Stimulated activated CD4-positive, alpha-beta T cell treated with anti-CD3 and anti-CD28 coated beads, Interleukin-12 subunit alpha, Interleukin-12 subunit beta, amount 100 ng/mL, for 48 hours (primary cell): ENCODE results near the gene IMPDH1.
A peak's percentile ranks its signal among the peaks of the same experiment; 100 is the strongest.

Experiments used
- DNase-seq, 3 donors: peaks; one replicate each; pipeline ENCODE4 v3.0.0-alpha.2; 2020; ENCODE audit warnings: low read depth in 2 of 3, low spot score in 1 of 3

The IMPDH1 gene

DNA sequence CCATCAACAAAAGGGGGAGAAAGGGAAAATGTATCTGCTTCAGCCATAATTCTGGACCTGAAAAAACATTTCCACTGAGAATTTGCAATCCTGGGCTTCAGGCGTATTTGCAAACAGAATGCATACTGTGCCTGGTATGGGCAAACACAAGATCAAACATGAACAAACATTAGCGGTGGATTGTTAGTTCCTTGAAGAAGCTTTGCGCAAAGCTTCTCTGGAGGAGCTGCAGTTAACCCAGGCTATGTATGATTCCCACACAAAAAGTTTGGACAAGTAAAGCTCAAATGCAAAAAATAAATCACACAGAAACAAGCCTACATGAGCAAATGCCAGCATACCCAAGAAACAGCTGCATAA lies 25.5 kb upstream of the IMPDH1 start:
- no peak for DNase-seq

DNA sequence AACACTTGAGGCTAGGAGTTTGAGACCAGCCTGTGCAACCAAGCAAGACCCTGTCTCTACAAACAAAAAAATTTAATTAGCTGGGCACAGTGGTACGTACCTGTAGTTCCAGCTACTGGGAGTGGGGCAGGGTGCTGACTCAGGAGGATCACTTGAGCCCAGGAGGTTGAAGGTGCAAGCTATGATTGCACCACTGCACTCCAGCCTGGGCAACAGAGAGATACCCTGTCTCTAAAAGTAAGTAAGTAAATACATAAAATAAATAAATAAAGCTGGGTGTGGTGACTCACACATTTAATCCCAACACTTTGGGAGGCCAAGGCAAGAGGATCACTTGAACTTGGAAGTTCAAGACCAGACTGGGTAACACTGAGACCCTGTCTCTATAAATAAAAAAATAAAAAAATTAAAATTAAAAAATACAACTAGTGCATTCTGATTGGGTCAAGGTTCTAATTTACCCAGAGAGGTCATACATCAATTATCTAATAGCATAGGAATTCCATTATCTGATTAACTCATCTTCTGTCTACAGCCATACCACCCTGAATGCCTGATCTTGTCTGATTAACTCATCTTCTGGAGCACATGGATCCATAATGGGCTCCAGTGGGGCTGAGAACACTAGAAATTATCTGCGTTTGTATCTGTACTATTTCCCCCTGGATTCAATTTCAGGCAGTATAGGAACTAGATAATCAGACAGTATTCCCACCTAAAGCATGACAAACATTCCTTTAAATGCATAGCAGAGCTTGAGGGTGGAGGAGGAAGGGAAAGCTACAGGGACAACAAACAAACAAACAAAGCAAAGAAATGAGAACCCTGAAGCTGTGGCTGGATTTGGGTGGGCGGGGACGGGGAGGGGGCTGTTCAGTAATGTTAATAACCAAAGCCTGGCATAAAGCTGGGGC lies 24.9 kb upstream of the IMPDH1 start:
- no peak for DNase-seq

DNA sequence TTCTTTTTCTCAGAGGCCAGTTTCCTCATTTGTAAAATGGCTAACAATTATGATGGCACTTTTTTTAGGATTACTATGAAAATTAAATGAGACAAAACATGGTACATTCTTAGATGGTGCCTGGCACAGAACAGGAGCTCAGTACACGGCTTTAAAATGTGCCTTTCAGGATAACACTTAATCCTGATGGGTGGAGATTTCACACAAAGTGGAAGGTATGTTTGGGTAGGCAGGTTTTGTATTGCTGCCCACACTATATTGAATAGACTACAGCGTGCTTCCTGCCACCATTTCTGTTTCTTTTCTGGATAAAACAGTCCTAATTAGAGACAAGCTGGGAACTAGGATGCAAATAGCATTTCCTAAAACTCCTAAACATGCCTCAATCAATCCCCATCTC lies 22.0 kb upstream of the IMPDH1 start:
- no peak for DNase-seq

DNA sequence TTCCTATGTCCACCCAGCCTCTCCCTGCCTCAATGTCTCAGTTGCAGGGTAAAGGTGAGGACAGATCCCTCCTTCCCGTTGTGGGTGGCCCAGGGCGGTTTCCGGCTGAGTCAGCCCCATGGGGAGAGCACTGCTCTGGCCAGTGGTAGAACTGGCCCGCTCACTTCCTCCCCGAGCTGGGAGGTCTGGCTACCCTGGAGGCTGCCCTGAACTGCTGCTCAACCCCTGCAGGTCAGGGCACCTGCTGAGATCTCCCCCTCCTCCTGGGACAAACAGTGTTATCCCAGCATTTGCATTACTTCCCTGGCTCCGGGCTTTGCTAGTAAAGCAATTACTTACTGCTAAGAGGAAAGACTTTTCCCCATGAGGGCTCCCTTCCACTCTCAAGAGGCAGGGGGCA lies 21.4 kb upstream of the IMPDH1 start:
- DNase-seq = no peak

DNA sequence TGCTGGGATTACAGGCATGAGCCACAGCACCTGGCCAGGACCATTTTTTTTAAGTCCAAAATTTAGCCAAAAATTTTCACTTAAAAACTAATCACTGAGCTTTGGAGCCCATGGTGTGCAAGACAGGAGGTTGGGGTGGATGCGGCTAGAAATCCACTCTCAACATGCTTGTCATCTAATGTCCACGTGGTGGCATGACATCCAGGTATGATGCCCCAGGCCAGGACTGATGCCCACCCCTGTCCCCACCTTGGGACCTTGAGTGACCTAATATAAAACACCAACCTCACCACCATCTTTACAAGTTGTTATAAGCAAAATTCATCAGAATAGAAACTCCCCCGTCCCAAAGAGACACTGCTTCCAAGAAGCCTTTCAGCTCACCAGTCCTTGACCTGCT lies 20.4 kb upstream of the IMPDH1 start:
- DNase-seq = no peak

DNA sequence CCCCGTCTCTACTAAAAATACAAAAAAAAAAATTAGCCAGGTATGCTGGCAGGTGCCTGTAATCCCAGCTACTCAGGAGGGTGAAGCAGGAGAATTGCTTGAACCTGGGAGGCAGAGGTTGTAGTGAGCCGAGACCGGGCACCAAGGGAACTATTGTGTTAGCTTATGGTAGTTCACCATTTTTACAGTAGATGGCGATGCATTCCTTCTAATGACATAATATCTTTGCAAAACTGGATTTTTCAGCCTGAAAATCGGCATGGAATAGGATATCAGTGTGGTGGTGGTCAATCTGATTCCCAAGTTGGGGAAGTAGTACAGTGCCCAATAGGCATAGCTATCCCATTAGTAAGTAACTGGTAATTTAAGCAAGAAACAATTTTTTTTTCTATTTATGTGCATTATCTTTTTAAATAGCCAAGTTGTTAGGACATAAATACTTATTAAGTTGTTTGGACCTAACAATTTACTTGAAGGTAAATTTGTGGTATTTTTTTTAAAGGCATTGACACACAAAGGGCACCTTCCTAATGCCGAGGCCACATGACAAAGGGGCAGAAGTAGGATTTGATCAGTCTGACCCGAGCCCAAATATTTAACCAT lies 17.6 kb upstream of the IMPDH1 start:
- DNase-seq = peak in 1 of 3 donors; percentile 62

DNA sequence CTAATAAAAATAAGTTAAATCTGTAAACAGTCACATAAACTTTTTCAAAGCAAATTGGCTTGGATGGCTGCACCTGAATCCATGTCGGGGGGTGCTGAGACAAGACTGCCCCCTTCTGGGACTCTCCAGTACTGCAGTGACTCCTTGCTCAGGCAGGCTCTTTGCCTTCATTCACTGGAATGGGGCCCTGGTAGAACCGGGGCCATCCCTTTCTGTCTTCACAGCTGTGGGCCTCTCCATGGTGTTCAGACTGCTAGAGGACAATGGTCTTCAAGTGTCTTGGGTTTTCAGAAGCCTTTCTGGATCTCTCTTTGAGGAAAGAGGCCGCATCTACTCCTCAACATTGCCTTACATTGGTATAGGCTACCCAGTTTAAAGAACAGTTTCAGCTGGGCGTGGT lies 16.1 kb upstream of the IMPDH1 start:
- peak; percentile 69 to 87 (median 73) for DNase-seq

DNA sequence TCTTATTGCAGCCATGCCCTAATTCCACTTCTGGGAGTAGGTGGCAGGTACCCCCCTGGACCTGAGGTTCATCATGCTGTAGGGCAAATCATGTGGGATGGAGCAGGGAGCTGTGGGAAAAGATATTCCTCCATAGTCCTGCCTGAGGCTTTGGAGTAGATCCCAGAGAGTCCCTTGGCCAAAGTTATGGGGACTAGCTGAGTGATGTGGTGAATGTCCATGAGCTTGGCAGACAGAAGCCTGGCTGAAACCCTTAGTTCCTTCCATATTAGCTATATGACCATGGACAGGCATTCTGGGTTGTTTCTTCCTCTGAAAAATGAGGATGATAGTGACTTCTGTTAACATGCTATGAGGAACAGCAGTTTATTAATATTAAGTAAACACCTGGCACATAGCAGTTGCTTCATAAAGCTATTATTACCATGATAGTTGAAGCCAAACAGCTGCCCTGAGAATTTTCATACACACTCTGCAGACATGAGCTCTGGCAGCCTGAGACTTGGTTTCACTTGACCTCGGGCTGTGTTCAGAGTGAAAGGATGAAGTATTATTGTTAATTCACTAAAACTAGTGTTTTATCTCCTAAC lies 15.0 kb upstream of the IMPDH1 start:
- no peak for DNase-seq

DNA sequence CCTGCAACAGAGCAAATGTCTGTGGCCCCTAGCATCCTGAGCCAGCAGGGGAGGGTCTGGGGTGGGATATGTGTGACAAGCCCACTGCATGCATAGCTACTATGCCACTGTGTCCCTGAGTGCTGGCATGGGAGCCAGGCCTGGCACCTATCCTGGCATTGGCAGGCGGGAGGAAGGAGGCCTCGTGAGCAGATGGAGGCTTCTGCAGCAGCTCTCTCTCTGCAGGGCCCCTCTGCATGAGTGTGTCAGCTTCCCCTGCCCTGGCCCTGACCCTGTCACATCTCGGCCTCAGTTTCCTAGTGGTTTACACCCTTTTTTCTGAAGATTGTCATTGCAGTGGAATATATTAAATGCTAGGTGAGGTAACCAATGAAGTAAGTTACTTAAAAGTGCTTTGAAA lies 13.1 kb upstream of the IMPDH1 start:
- DNase-seq = no peak

DNA sequence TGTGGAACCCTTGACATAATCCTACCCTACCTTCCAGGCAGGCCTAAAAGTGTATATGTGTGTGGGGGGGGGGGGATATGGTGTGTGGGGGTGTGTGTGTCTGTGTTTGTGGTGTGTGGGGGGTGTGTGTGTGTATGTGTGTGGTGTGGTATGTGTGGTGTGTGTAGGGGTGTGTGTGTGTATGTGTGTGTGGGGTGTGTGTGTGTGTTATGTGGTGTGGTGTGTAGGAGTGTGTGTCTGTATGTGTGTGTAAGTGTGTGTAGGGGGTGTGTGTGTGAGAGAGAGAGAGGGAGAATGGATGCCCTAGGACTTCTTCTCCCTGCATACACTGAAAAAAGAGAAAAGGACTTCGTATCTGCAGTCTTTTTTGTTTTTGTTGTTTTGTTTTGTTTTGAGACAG lies 12.3 kb upstream of the IMPDH1 start:
- DNase-seq = no peak

DNA sequence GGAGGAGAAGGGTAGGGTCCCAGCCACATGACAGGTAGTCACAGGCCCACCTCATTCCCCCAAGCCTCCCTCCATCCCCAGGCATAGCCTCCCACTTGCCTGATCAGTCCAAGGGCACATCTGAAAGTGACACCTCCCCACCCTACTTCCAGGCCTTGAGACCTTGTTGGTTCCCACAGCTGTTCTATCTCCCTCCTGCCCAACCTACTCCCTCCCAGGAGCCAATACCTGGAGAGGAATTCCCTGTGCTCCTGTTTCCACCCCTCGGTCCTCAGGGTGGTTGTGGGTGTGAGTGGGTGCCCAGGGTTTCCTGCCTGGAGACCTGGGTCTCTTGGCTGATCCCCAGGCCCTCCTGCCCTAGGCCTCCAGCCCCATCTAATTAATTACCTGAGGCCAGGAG lies 11.6 kb upstream of the IMPDH1 start:
- DNase-seq = no peak

DNA sequence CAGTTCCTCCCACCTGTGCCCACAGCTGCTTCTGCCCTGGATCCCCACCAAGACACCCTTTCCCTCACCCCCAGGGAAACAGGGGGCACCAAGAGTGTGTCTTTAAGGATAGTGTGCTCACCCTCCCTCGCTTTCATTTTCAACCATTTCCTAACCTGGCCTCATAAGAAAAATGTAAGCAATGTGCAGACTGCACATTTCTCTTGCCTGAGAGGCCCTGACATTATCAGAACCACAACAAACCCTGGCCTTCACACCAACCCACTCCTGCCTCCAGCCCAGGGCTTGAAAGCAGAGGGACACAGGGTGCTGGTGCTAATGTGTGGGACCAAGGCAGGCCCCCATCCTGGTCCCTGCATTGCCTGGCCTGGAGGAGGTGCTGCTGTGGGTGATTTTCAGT lies 11.0 kb upstream of the IMPDH1 start:
- DNase-seq = no peak

DNA sequence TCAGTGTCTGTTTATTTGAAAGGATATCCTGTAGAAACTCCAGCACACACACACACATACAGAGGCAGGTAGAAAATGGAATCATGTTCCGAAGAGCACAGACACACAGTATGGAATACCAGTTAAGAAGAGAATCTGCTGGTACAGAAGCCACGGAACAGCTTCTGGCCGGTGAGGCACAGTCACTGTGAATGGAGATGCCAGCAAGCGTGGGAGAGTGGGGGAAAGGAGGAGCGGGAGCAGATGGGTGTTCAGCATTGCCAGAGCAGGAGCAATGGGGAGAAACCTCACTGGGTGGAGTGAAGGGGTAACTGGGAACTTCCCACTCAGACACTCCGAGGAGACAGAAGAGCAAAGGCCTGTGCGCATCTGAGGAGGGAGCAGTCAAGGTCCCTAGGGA lies 9.5 kb upstream of the IMPDH1 start:
- no peak for DNase-seq

DNA sequence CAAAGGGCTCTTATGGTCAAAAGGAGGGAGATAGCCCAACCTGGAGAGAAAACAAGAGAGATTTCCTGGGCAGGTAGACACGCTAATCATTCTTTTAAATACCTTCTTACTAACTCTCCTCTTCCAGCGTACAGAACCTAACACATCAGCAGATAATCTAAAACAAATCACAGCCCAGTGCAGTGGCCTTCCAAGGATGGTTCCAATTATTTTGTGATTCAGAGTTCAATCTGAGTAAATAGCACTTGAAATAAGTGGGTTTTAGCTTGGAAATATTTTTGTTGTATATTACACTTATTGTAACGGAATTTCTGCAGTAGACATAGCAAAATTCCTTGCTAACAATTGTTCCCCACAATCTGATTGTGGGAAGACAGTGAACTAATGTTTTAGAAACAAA lies 7.3 kb upstream of the IMPDH1 start:
- no peak for DNase-seq

DNA sequence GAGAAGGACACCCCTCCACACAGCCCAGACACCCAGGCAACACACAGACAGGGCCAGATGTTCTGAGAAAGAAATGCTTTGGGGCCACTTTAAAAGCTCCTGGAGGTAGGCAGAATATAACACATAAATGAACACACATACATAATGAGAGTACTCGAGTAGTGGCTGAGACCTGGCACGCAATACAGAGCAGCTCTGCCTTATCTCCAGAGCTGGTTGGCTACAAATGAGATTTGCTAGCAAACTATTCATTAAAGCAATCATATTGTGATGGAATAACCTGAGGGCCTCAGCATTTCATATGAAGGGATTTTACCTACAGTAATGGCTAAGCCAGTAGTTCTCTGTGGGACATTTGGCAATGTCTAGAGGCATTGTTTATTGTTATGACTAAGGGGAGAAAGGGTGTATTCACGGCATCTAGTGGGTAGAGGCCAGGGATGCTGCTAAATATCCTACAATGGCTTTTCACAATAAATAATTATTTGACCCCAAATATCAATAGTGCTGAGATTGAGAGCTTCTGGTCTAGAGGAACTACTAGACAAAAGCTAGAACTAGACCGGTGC lies 5.5 kb upstream of the IMPDH1 start:
- no peak for DNase-seq

DNA sequence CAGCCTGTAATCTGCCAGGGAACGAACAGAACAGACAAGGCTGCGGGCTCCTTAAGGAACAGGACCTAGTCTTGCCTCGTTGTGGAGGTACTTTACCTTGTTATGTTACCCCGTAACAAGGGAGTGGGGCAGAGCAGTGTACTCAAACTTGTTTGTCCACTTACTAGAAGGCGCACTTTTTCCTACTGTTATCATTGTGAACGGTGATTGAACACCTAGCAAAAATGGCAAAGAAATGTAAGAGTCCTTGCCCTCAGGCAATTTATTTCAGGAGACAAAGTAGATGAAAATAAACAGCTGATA lies 620 bp upstream of the IMPDH1 start:
- DNase-seq = no peak

DNA sequence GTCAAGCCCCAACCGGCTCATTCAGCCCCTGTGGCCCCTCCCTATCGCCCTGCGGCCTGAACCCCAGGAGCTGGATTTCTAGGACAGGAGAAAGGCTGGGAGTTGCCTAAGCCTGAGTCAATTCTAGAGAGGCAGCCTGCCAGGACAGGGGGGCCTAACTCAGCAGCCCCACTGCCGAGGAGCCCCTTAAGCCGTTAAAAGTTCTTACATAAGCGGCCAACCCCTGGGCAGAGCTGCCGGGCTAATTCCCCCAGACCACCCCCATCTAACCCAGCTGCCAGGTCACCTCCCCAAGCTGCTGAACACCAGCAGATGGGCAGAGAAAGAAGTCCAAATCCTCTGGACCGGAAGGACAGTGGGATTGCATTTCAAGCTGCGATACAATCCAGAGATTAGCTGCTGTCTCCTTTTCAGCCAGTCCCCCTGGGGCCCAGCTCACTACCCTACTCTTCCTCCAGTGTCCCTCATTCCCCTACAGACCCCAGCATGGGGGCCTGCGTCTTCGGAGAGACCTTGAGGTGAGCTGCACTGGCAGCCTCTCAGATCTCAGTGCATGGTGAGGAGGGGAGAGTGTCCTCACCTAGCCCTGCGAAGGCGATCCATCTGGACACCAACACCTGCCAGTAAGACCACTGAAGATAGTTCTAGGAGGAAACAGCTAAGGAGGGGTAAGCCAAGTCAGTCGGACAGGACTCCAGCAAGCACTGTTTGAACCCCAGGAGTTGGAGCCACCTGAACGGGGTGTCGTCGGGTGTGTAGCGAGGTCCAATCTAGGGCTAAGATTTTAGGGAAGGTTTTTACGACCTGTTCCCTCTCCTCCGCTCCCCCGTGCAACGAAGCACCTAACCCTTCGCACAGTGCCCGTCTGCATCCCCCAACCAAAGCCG lies 830 bp downstream of the IMPDH1 start:
- DNase-seq = no peak

DNA sequence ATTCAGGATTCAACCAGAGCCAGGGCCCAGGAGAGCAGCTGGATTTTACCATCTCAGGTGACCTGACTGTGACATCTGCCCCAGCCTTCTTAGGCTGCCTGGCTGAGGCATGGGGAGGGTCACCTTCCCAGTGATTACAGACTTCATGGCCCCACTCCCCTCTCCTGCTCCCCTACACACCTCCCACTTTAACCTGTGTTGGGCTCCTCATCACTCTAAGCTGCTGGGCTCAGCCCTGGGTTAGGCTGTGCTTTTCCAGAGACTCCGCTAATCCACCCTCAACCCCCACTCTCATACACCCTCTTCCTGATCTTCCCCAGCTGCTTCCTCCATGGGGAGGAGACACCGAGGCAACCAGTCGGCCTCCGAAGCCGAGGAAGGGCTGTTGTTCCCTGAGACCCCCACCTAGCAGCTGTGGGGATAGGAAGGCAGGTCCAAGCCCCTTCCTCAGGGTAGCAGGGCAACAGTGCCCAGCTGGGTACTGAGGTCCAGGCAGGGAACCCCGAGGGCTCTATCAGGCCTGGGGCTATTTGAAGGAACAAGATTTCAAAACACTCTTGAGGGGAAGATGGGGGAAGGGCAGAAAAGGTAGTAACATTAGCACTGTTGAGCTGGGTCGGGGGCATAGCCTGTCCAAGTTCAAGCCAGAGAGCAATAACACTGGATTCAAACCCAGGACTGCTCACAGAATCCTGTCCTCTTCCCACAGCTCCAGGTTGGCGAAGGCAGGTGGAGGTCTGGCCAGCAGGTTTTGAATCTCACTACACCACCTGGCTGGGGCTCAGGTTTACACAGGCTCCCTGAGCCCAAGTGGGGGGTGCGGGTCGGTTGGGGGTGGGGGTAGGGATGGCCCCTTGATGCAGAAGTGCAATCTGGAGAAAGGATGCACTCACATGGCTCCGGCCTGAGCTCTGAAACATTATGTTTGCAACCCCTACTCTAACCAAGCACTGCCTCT lies 1.8 kb downstream of the IMPDH1 start:
- no peak for DNase-seq

DNA sequence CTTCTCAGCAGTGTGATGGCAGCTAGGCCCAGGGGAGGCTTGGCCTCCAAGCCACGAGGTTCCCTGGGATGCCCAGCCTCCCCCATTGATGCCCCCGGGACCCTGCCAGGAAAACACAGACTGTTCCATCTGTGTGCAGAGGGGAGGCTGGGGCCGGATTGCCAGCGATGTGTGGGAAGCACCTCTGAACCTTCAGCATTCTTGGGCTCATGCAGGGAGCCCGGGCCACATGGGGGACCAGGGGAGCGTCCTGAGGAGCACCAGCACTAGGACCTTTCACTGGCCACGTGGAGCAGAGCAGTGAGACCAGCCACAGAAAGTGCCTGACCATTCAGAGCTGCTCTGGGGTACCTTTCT lies 2.6 kb downstream of the IMPDH1 start:
- DNase-seq = no peak
